Daoy (cell line): ENCODE data around the gene NCOR2. TPM values are rescaled to one million over a fixed set of nuclear protein-coding genes. Genes with fewer than 3 reads are reported as not detected.

Source experiments
- DNase-seq: peaks from one replicate; pipeline ENCODE4 v3.0.0-alpha.2; 2015; ENCODE audit warnings: low read depth
- total RNA-seq: library from RNA; depleted of rRNA; stranded (reverse); fragments of >200 nt; shearing (Covaris generic); gene quantifications from 2 replicates; pipeline ENCODE4 v1.2.3, GENCODE V29; 2014

NCOR2 gene
- total RNA-seq, 1 experiment from 2014 or later, result 29.8 TPM

GRCh38 chr12:124560146-124560890 lies 7.1 kb downstream of the NCOR2 start:
- no peak for DNase-seq

- DNase-seq, result no peak
Observed at GRCh38 chr12:124559182-124560017, 8.0 kb downstream of the NCOR2 start.

- DNase-seq, result no peak
Observed at GRCh38 chr12:124558313-124558712, 9.1 kb downstream of the NCOR2 start.

GRCh38 chr12:124557518-124558223 lies 9.7 kb downstream of the NCOR2 start:
- DNase-seq, result no peak

GRCh38 chr12:124556896-124557501 lies 10.4 kb downstream of the NCOR2 start:
- no peak for DNase-seq

GRCh38 chr12:124556074-124556466 lies 11.3 kb downstream of the NCOR2 start:
- no peak for DNase-seq

- no peak for DNase-seq
Observed at GRCh38 chr12:124555168-124556073, 12.0 kb downstream of the NCOR2 start.

GRCh38 chr12:124554429-124555029 lies 12.9 kb downstream of the NCOR2 start:
- no peak for DNase-seq

- no peak for DNase-seq
Observed at GRCh38 chr12:124553862-124554428, 13.5 kb downstream of the NCOR2 start.

GRCh38 chr12:124551268-124552144 lies 15.9 kb downstream of the NCOR2 start:
- DNase-seq, result peak; percentile 72

- DNase-seq, result peak; percentile 43
Observed at GRCh38 chr12:124550123-124551089, 17.0 kb downstream of the NCOR2 start.

- peak; percentile 88 for DNase-seq
Observed at GRCh38 chr12:124549629-124550028, 17.8 kb downstream of the NCOR2 start.

GRCh38 chr12:124548854-124549378 lies 18.5 kb downstream of the NCOR2 start:
- DNase-seq, result peak; percentile 94

GRCh38 chr12:124547626-124548025 lies 19.8 kb downstream of the NCOR2 start:
- no peak for DNase-seq

- peak; percentile 78 for DNase-seq
Observed at GRCh38 chr12:124545508-124546418, 21.6 kb downstream of the NCOR2 start.

- DNase-seq, result no peak
Observed at GRCh38 chr12:124544983-124545382, 22.4 kb downstream of the NCOR2 start.
